GM23338 (cell line): Measurements from ENCODE around the gene TMEM242. TPM values are rescaled to one million over a fixed set of nuclear protein-coding genes. Genes with fewer than 3 reads are reported as not detected.

Experiments used
- ATAC-seq: fragments of 200-7000 bp; cut with Tn5 transposase; 3 replicates; pipeline ENCODE4 v1.9.1; 2020
- DNase-seq: peaks from one replicate; pipeline ENCODE4 v3.0.0-alpha.2; 2015; ENCODE audit warnings: low spot score
- H2AFZ ChIP-seq: fragments of 200-600 bp; sonication (generic); 2 replicates; pipeline ENCODE4 v1.8.0; 2016; ENCODE audit warnings: antibody characterized with exemption, mild to moderate bottlenecking, moderate library complexity
- H3F3A ChIP-seq: fragments of 200-600 bp; sonication (generic); replicated peaks from 2 replicates; pipeline ENCODE4 v1.8.0; 2017; ENCODE audit warnings: antibody characterized with exemption, mixed run types, low read depth
- H3K27ac ChIP-seq: fragments of 200-600 bp; sonication (generic); 2 replicates; pipeline ENCODE4 v1.6.1; 2016; ENCODE audit warnings: low read depth
- H3K27me3 ChIP-seq: fragments of 200-600 bp; sonication (generic); 2 replicates; pipeline ENCODE4 v1.8.0; 2016; ENCODE audit warnings: mild to moderate bottlenecking, mixed run types, moderate library complexity; ENCODE audit not compliant: insufficient read depth
- H3K36me3 ChIP-seq: fragments of 200-600 bp; sonication (generic); 2 replicates; pipeline ENCODE4 v1.8.0; 2016; ENCODE audit warnings: mild to moderate bottlenecking; ENCODE audit not compliant: insufficient read depth
- H3K4me1 ChIP-seq: fragments of 200-600 bp; sonication (generic); 2 replicates; pipeline ENCODE4 v1.8.0; 2016; ENCODE audit warnings: mild to moderate bottlenecking, moderate library complexity; ENCODE audit not compliant: insufficient read depth
- H3K4me2 ChIP-seq: fragments of 200-600 bp; sonication (generic); 2 replicates; pipeline ENCODE4 v1.7.1; 2017; ENCODE audit warnings: mixed run types
- H3K4me3 ChIP-seq: fragments of 200-600 bp; sonication (generic); 2 replicates; pipeline ENCODE4 v1.6.1; 2016; ENCODE audit warnings: mixed run types
- H3K79me2 ChIP-seq: fragments of 200-600 bp; sonication (generic); replicated peaks from 2 replicates; pipeline ENCODE4 v1.8.0; 2017; ENCODE audit warnings: mild to moderate bottlenecking; ENCODE audit not compliant: insufficient read depth
- H3K9me2 ChIP-seq: fragments of 200-600 bp; sonication (generic); 2 replicates; pipeline ENCODE4 v1.8.0; 2017; ENCODE audit not compliant: insufficient read depth
- H4K20me1 ChIP-seq: fragments of 200-600 bp; sonication (generic); replicated peaks from 2 replicates; pipeline ENCODE4 v1.8.0; 2017; ENCODE audit warnings: mild to moderate bottlenecking; ENCODE audit not compliant: insufficient read depth
- H3K27ac Mint-ChIP-seq: 2 replicates; pipeline ENCODE4 v1.8.0; 2020; ENCODE audit warnings: inconsistent platforms, mild to moderate bottlenecking, moderate library complexity, mixed read lengths
- H3K27me3 Mint-ChIP-seq: 3 replicates; pipeline ENCODE4 v1.8.0; 2022; ENCODE audit warnings: low read depth, mild to moderate bottlenecking, moderate library complexity, mixed read lengths, inconsistent platforms; ENCODE audit not compliant: insufficient read depth, poor library complexity
- H3K36me3 Mint-ChIP-seq: 3 replicates; pipeline ENCODE4 v1.8.0; 2021; ENCODE audit warnings: low read depth, mild to moderate bottlenecking, inconsistent platforms, moderate library complexity, mixed read lengths
- H3K4me1 Mint-ChIP-seq: 3 replicates; pipeline ENCODE4 v1.8.0; 2020; ENCODE audit warnings: mild to moderate bottlenecking, inconsistent platforms, mixed read lengths
- H3K4me3 Mint-ChIP-seq: 3 replicates; pipeline ENCODE4 v1.8.0; 2021; ENCODE audit warnings: moderate library complexity, mild to moderate bottlenecking, inconsistent platforms, mixed read lengths
- H3K9me3 Mint-ChIP-seq: 3 replicates; pipeline ENCODE4 v1.8.0; 2020; ENCODE audit warnings: moderate library complexity, mild to moderate bottlenecking, inconsistent platforms, mixed read lengths
- CREB1 ChIP-seq: fragments of 250-450 bp; sonication (Bioruptor Pico); IDR thresholded peaks from 2 replicates; pipeline ENCODE4 v1.5.0; 2020; ENCODE audit warnings: low read depth, mild to moderate bottlenecking, moderate library complexity
- EZH2 ChIP-seq: fragments of 200-600 bp; sonication (generic); IDR thresholded peaks from one replicate; pipeline ENCODE4 v1.8.0; 2017; ENCODE audit warnings: antibody characterized with exemption, mild to moderate bottlenecking, low read depth; ENCODE audit not compliant: unreplicated experiment
- EZH2phosphoT487 ChIP-seq: fragments of 200-600 bp; sonication (generic); IDR thresholded peaks from one replicate; pipeline ENCODE4 v1.8.1; 2018; ENCODE audit warnings: antibody characterized with exemption; ENCODE audit not compliant: unreplicated experiment
- JUNB ChIP-seq: IDR thresholded peaks from one replicate; pipeline ENCODE4 v1.6.1; 2016; ENCODE audit warnings: antibody characterized with exemption; ENCODE audit not compliant: unreplicated experiment
- NANOG ChIP-seq: IDR thresholded peaks from 2 replicates; pipeline ENCODE4 v1.6.1; 2016; ENCODE audit warnings: antibody characterized with exemption, borderline replicate concordance
- POLR2AphosphoS5 ChIP-seq: IDR thresholded peaks from 2 replicates; pipeline ENCODE4 v1.6.1; 2016; ENCODE audit warnings: antibody characterized with exemption, low read depth
- STAT1 ChIP-seq: IDR thresholded peaks from one replicate; pipeline ENCODE4 v1.6.1; 2016; ENCODE audit warnings: antibody characterized with exemption; ENCODE audit not compliant: unreplicated experiment
- polyA plus RNA-seq: library from polyadenylated mRNA; unstranded; fragments of >200 nt; fragmentation: Nextera tagmentation; extraction: Ambion mirVana; gene quantifications from 2 replicates; pipeline ENCODE4 v1.2.1, GENCODE V29; 2016
- total RNA-seq: library from RNA; depleted of rRNA; stranded (reverse); fragments of >200 nt; shearing (Covaris generic); gene quantifications from 2 replicates; pipeline ENCODE4 v1.2.3, GENCODE V29; 2014
- TF ChIP-seq, protein P1 (sequence below): fragments of 250-450 bp; sonication (Bioruptor Pico); IDR thresholded peaks from 2 replicates; pipeline ENCODE4 v1.5.0; 2020; ENCODE audit warnings: mild to moderate bottlenecking, moderate library complexity
- TF ChIP-seq, protein P2 (sequence below): IDR thresholded peaks from one replicate; pipeline ENCODE4 v1.6.1; 2018; ENCODE audit warnings: antibody characterized with exemption; ENCODE audit not compliant: unreplicated experiment

The TMEM242 gene
- total and polyA plus RNA-seq, 2 experiments from 2014 or later = 3.7 to 9.7 TPM

GRCh38 chr6:157368359-157369049, 45.2 kb upstream of the TMEM242 start (continued):
- TF ChIP-seq POLR2AphosphoS5 = no peak
- TF ChIP-seq EZH2phosphoT487 = no peak
- TF ChIP-seq, protein P1, sequence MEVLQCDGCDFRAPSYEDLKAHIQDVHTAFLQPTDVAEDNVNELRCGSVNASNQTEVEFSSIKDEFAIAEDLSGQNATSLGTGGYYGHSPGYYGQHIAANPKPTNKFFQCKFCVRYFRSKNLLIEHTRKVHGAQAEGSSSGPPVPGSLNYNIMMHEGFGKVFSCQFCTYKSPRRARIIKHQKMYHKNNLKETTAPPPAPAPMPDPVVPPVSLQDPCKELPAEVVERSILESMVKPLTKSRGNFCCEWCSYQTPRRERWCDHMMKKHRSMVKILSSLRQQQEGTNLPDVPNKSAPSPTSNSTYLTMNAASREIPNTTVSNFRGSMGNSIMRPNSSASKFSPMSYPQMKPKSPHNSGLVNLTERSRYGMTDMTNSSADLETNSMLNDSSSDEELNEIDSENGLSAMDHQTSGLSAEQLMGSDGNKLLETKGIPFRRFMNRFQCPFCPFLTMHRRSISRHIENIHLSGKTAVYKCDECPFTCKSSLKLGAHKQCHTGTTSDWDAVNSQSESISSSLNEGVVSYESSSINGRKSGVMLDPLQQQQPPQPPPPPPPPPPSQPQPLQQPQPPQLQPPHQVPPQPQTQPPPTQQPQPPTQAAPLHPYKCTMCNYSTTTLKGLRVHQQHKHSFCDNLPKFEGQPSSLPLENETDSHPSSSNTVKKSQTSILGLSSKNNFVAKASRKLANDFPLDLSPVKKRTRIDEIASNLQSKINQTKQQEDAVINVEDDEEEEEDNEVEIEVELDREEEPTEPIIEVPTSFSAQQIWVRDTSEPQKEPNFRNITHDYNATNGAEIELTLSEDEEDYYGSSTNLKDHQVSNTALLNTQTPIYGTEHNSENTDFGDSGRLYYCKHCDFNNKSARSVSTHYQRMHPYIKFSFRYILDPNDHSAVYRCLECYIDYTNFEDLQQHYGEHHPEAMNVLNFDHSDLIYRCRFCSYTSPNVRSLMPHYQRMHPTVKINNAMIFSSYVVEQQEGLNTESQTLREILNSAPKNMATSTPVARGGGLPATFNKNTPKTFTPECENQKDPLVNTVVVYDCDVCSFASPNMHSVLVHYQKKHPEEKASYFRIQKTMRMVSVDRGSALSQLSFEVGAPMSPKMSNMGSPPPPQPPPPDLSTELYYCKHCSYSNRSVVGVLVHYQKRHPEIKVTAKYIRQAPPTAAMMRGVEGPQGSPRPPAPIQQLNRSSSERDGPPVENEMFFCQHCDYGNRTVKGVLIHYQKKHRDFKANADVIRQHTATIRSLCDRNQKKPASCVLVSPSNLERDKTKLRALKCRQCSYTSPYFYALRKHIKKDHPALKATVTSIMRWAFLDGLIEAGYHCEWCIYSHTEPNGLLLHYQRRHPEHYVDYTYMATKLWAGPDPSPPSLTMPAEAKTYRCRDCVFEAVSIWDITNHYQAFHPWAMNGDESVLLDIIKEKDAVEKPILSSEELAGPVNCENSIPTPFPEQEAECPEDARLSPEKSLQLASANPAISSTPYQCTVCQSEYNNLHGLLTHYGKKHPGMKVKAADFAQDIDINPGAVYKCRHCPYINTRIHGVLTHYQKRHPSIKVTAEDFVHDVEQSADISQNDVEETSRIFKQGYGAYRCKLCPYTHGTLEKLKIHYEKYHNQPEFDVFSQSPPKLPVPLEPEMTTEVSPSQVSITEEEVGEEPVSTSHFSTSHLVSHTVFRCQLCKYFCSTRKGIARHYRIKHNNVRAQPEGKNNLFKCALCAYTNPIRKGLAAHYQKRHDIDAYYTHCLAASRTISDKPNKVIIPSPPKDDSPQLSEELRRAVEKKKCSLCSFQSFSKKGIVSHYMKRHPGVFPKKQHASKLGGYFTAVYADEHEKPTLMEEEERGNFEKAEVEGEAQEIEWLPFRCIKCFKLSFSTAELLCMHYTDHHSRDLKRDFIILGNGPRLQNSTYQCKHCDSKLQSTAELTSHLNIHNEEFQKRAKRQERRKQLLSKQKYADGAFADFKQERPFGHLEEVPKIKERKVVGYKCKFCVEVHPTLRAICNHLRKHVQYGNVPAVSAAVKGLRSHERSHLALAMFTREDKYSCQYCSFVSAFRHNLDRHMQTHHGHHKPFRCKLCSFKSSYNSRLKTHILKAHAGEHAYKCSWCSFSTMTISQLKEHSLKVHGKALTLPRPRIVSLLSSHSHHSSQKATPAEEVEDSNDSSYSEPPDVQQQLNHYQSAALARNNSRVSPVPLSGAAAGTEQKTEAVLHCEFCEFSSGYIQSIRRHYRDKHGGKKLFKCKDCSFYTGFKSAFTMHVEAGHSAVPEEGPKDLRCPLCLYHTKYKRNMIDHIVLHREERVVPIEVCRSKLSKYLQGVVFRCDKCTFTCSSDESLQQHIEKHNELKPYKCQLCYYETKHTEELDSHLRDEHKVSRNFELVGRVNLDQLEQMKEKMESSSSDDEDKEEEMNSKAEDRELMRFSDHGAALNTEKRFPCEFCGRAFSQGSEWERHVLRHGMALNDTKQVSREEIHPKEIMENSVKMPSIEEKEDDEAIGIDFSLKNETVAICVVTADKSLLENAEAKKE (CRISPR knock-in tag) = no peak

GRCh38 chr6:157366648-157367047, 43.3 kb upstream of the TMEM242 start:
- Histone ChIP-seq H3K79me2 (no peaks in the 10 kb centered on the region), H4K20me1 (no peaks in the 10 kb centered on the region; the same call in 1 of the 2 replicates), H3K27me3 (no peaks in the 10 kb centered on the region), H3F3A (no peaks in the 10 kb centered on the region), H3K4me3 (no peak overlapping the region), H3K4me1 (no peaks in the 10 kb centered on the region), H2AFZ (no peak overlapping the region; the same call in 1 of the 2 replicates), H3K4me2 (no peak overlapping the region), H3K36me3 (no peaks in the 10 kb centered on the region), H3K9me2 (no peaks in the 10 kb centered on the region), H3K27ac (no peak overlapping the region)
- Mint-ChIP-seq H3K36me3 (no peaks in the 10 kb centered on the region), H3K27ac (no peak overlapping the region), H3K4me3 (no peak overlapping the region), H3K9me3 (no peaks in the 10 kb centered on the region), H3K27me3 (no peaks in the 10 kb centered on the region), H3K4me1 (no peaks in the 10 kb centered on the region)
- DNase-seq = no peak
- ATAC-seq = peak; percentile 78
- no peak for TF ChIP-seq CREB1 (CRISPR knock-in tag)
- TF ChIP-seq EZH2phosphoT487 = no peak
- no peak for TF ChIP-seq JUNB
- no peak for TF ChIP-seq STAT1
- no peak for TF ChIP-seq NANOG
- TF ChIP-seq EZH2 = no peak
- TF ChIP-seq, protein P2, sequence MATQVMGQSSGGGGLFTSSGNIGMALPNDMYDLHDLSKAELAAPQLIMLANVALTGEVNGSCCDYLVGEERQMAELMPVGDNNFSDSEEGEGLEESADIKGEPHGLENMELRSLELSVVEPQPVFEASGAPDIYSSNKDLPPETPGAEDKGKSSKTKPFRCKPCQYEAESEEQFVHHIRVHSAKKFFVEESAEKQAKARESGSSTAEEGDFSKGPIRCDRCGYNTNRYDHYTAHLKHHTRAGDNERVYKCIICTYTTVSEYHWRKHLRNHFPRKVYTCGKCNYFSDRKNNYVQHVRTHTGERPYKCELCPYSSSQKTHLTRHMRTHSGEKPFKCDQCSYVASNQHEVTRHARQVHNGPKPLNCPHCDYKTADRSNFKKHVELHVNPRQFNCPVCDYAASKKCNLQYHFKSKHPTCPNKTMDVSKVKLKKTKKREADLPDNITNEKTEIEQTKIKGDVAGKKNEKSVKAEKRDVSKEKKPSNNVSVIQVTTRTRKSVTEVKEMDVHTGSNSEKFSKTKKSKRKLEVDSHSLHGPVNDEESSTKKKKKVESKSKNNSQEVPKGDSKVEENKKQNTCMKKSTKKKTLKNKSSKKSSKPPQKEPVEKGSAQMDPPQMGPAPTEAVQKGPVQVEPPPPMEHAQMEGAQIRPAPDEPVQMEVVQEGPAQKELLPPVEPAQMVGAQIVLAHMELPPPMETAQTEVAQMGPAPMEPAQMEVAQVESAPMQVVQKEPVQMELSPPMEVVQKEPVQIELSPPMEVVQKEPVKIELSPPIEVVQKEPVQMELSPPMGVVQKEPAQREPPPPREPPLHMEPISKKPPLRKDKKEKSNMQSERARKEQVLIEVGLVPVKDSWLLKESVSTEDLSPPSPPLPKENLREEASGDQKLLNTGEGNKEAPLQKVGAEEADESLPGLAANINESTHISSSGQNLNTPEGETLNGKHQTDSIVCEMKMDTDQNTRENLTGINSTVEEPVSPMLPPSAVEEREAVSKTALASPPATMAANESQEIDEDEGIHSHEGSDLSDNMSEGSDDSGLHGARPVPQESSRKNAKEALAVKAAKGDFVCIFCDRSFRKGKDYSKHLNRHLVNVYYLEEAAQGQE = no peak
- no peak for TF ChIP-seq POLR2AphosphoS5
